Fibroblast of skin of left quadriceps (primary cell): ENCODE results near the gene ELAVL3.
"Not testable (repeated sequence)": the region's sequence is repeated elsewhere in the genome, so short reads cannot be mapped to it uniquely, and the experiment has no call there.

ENCODE experiments used
- DNase-seq, 2 experiments: peaks; one replicate each; pipeline ENCODE4 v3.0.0-alpha.2; 2013; ENCODE audit warnings: low read depth in 2 of 2

Gene ELAVL3

DNA sequence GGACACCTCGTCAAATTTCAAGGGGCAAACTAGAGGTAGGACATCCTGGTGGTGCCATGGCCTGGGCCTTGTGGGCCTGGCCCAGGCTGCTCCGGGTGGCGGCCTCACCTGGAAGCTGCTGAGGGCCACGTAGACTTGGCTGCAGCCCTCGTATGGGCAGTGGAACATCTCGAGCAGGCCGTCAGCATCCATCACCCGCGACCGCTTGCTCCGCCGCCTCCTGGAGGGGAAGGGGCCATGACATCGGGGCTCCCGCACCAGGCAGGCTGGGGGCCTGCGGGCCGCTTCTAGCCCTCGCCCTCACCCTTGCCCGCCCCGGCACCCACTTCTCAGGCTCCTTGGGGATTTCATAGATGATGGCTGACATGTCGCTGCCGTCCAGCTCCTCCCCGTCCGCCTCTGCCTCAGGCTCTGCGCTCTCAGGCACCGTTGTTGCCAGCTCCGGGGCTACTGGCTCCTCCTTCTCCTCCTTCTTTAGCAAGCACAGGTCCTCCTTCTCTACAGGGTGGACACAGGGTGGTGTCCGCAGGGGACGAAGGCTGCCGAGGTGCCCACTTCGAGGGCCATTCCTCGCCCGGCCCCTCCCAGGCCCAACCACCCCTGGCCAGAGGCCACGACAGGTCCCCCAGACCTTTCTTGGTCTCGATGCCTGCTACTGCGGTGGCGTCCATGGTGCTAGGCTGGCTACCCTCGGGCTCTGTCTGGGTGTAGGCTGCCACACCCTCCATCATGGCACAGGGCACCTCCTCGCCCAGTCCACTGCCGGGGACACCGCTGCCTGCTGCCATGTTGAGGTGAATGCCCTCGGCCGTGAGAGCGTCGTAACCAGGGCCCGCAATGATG, 6.0 kb upstream of the ELAVL3 start:
- DNase-seq = no peak

DNA sequence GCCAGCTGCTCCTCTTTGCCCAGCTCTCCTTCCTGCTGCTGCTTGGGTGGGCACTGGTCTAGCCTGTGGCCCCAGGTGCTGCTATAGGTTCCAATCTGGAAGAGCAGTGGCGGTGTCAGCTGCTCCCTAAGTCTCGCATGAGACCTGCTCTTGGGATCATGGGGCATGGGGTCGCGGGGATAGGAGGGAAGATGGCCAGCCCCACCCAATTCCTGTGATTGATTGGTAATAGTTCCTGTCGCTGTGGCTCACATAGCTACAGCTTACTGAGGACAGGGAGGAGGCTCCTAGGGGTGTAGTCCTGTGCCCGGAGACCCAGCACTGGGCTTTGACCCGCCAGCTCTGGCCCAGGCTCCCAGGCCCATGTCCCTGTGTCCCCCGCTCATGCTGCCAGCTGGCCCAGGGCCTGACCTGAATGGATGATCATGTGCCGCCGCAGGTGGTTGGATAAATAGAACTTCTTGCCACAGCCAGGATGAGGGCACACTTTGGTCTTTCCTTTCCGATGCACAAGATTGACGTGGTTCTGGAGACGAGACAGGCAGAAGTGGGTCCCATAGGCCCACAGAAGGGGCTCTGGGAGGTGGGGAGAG, 4.5 kb upstream of the ELAVL3 start:
- no peak for DNase-seq

DNA sequence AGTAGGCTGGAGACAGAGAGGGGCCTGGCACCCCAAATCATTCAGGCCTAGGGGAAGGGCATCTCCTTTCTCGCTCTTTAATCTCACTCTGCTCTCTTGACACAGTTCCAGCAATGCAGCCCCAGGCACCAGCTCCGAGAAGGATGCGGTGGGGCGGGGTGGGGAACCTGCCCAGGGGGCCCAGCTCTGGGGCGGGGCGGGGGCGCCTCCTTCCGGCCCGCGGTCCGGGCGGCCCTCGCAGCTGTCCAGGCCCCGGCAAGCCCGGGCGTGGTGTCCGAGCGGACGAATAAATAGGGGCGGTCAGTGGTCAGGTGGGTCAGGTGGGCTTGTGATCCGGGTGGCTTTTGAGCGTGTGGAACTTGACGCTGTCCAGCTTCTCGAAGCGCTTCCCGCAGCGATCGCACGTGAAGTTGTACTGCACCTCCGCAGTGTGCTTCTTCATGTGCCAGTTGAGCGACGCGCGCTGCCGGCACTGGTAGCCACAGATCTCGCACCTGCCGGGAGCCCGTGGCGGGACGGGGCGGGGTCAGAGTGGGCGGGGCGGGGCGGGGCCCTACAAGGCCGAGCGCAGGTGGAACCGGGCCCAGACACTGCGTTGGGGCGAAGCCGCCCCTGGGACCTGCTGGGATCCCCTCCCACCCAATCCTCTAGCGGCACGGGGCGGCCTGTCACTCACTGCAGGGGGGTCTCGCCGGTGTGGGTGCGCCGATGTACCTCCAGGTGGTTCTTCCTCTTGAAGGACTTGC, 2.7 kb upstream of the ELAVL3 start:
- DNase-seq = no peak

DNA sequence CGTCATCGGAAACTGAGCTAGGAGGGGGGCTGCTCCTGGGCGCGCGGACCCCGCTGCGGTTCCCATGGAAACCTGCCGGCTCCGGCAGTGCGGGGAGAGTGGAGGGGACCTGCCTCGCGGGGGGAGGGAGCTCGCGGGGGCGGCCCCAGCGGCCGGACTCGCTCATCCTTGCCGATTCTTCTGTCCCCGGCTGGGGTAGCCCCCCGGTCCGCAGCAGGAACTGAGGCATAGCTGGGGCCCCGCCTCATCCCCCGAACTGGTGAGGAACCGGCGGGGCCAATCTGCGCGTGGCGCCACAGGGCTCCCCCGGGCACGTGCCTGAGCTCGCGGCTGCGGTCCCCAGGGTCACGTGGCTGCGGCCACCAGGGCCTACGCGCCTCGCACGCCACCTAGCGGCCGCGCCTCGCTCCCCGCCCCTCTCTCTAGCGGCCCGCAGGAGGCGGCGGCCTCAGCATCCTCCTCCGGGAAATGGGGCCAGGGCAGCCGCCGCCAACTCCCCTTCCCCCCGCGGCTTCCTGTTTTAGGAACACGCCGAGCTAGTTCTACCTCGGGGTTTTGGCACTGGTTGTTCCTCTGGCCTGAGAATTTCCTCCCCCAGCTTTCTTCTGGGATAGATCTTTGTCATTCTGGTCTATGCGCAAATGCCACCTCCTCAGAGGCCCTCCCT, 1.7 kb upstream of the ELAVL3 start:
- DNase-seq = peak in 1 of 2 experiments; percentile 41

DNA sequence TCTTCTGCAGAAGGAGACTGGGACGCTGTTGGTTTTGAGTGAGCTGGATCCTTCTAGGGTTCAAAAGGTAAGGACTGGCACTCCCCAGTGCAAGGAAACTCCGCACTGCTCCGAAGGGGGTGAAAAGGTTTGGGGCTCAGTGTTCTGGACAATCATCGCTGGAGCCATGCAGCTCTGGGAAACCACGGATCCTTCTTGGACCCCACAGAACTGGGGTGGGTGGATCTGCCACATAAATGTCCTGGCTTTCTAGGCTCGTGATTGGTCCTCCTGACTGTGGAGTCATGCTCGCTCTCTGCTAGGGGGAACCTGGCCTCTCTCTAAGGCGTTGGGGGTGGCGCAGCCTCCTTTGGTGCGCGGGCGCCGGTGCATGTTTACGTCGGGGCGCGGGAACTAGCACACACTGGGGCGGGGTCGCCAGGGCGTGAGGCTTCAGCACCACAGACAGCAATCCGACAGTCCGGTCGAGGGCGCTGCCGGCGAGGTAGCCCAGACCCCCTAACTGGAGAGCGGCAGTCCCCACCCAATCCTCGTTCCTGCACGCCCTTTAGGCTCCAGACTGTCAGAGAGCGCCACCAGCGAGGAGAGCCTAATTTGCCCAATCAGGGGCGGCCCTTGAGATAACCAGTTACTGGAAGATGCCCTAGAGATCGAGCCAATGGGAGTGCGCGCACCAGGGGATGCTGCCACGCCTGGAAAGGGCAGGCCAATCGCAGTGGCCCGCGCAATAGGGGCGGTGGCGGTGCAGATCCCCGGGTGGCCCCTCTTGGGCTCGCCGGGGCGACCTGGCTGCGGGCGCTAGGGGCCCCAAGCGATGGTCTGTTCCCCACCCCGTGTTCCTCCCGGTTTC, 913 bp upstream of the ELAVL3 start:
- peak; percentile 59 to 62 for DNase-seq

DNA sequence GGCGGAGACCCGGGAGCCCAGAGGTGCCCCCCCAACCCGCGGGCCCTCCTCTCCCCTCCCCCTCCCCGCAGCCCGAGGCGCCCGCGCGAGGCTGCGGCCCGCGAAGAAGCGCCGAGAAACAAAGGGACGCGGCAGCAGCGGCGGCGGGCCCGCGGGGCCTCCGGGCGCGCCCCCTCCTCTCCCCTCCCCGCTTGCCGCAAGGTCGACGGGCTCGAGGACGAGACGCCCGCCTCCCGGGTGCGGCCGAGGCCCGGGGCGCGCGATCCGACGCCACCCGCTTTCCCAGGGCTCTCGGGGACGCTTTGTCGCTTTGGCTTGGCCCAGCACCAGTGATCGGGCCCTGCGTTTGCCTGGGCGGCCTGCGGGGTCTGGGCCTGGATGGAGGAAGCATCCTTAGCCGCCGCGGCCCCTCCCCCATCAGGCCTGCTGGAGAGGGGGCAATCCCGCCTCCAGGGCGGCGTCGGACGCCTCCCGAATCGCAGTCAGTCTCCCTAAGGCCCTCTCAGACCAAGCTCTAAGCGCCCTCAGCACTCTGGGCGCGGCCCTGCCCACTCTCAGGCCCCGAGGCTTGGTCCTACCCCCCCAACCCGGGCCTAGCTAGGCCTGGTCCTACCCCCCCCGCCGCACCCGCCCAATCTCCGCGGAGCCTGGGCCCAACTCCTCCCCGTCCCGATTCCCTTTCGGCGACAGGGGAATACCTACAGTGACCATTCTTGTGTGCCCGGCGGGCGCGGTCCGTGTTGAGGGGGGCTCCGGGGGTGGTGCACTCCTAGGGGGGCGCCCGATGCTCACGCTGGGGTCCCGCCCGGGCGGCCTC, 740 bp downstream of the ELAVL3 start:
- DNase-seq = no peak

DNA sequence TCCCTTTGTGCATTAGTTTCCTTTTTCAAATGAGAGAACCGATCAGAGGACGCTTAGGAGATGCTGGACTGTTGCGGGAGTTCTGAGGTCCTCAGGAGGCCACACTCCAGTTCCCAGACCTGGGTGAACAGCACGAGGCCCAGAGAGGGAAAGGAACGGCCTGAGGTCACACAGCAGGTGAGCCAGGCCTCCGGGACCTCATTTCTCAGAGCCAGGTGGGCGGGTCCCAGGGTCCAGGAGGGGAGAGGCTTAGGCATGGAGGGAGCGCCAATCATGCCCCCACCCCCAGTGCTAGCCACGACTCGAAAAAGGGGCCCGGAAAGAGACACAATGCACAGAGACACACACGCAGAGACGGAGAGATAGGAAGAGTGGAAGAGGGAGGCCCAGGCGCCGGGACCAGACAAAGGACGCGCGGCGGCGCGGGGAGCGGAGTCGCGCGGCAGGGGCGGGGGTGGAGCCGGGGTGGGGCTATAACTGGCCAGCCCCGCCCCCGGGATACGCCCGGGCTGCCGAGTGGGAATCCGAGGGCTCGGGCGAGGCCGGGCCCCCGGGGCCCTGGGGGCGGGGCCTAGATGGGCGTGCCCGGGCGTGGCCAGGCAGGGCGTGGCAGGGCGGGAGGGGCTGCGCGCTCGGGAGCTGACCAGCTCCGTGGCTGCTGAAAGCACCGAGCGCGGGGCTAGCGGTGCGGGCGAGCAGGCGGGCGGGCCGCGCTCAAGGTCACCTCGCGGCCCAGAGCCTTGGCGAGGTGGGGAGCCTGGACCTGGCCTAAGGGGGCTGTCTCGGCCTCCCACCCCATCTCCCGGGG, 1.6 kb downstream of the ELAVL3 start:
- DNase-seq = no peak

DNA sequence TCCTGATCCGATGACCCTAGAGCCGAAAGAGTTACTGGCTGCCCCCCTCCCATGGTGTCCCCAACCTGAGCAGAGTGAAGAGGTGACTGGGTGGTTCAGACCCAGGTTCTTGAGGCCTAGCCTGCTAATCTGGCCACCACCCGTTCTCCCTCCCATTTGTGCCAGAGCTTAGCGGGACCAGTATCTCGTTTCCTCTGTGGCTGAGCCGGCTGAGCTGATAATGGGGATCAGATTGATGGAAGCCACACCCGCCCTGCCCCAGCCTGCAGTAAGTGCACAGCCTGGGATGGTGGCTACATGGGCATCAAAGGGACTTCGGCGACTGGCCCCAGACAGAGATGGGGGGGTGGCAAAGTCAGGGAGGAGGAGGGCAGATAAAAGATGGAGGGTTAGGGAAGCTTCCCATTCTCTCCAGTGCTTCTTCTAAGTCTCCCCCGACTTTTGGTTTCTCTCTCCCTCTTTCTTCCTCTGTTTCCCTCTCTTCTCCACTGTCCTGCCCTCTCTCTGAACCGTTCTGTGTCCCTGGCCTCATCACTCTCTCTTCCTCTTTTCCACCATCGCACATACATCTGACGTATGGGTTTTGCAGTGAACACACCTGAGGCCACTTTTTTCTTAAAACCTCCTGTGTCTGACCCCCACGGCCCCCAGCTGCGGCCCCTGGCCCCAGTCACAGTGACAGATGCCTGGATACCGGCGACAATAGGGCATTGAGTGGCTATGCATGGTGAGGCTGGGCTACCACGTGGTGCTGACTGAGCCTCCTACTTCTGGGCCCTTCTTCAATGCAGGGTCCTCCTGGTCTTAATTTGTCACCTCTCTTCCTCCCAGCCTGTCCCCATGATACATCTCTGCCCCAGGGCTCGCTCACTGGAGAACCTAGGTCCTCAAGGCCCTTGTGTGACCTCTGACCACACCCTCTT, 2.4 kb downstream of the ELAVL3 start:
- no peak for DNase-seq

DNA sequence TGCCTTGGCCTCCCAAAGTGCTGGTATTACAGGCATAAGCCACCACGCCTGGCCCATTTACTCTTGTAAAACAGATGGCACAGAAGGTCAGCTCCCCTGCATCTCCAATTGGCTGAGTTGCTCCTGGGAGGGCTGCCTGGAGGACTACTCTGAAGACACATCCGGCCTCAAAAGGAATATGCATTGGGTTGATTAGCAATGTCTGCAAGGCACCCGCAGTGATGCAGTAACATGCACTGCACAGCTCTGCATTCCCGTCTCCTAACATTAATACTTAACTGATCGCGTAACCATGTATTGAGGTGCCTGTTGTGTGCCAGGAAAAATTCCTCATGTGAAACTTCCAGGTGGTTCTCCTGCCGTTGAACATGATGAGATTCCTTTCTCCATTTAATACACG, 5.0 kb downstream of the ELAVL3 start:
- no peak for DNase-seq

DNA sequence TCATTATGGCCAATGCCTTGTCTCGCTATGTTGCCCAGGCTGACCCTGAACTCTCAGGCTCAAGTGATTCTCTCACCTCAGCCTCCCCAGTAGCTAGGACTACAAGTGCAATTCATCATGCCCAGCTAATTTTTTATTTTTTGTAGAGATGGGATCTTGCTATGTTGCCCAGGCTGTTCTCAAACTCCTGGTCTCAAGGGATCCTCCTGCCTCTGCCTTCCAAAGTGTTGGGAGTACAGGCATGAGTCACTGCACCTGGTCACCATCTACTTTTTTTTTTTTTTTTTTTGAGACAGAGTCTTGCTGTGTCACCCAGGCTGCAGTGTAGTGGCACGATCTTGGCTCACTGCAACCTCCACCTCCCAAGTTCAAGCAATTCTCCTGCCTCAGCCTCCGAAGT, 5.5 kb downstream of the ELAVL3 start:
- not testable (repeated sequence) for DNase-seq

DNA sequence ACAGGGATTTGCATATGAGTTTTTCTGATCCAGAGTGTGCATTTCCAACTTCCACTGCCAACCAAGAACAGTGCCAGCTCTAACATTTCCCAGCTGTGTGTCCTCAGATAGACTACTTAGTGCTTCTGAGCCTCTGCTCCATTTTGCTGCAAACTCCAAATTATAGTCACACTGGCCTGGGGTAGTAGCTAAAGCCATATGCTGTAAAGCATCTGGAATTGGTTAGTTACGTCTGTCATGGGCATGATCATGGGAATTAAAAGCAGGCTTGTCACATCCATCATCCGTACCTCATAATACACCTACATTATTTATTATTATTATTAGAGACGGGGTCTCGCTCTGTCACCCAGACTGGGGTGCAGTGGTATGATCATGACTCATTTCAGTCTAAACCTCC, 7.1 kb downstream of the ELAVL3 start:
- DNase-seq = no peak

DNA sequence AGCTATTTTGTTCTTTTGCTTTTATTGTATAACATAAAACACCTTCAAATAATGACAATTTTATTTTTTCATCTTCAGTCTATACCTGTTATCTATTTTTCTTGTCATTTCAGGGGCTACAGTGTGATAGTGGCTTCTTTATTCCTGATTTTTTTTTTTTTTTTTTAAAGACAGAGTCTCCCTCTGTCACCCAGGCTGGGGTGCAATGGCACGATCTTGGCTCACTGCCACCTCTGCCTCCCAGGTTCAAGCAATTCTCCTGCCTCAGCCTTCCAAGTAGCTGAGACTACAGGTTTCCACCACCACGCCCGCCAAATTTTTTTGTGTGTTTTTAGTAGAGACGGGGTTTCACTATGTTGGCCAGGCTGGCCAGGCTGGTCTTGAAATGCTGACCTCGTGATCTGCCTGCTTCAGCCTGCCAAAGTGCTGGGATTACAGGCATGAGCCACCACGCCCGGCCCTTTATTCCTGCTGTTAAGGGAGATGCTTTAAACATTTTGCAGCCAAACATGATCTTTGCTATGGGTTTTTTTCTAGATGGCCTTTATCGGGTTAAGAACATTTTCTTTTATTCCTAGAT, 12.5 kb downstream of the ELAVL3 start:
- DNase-seq = not testable (repeated sequence)

DNA sequence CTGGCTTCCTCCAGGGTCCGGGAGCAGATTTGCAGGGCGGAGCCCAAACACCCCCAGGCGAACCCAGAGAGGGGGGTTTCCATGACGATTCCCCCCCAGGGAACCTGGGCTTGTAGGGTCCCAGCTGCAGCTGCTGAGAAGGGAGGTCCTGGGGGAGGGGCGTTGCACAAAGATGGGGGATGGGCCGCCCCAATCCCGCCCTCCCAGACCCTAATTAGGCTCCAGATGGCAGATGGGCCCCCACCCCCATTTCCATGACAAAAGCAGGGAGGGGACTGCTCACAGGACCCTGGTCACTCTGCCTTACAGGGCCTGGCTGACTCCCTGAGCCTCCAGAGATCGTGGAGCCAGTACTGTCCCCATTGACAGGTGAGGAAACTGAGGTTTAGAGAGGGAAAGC, 15.2 kb downstream of the ELAVL3 start:
- DNase-seq = no peak

DNA sequence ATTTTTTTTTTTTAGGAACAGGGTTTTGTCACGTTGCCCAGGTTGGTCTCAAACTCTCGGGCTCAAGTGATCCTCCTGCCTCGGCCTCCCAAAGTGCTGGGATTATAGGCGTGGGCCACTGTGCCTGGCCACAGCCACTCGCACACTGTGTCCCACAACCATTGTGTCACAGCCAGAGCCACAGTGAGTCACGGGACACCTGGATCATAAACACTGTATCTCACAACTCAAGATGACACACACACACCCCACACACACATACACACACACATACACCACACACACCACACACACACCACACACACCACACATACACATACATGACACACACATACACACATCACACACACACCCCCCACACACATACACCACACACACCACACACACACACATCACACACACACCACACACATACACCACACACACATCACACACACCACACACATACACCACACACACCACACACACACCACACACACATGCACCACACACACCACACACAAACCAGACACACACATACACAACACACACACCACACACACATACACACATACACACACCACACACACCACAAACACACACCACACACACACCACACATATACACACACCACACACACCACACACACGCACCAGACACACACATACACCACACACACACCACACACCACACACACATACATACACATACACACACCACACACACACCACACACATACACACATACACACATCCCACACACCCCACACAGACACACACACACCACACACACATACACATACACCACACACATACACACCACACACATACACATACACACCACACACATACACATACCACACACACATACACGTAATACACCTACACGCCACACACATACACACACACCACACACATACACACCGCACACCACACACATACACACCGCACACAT, 16.2 kb downstream of the ELAVL3 start:
- DNase-seq = no peak

DNA sequence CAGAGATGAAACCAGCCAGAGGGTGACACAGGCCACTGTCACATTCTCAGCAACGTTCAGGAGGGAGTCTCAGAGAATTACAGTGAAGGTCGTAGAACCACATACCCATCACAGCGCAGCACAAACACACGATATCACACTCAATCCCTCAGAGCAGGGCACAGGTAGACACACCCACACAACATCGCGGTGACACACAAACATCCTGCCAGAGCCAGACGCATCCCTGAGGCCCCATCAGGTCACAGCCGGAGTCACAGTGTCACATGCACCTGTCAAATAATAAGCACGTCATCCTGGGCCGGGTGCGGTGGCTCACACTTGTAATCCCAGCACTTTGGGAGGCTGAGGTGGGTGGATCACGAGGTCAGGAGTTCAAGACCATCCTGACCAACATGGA, 17.5 kb downstream of the ELAVL3 start:
- no peak for DNase-seq

DNA sequence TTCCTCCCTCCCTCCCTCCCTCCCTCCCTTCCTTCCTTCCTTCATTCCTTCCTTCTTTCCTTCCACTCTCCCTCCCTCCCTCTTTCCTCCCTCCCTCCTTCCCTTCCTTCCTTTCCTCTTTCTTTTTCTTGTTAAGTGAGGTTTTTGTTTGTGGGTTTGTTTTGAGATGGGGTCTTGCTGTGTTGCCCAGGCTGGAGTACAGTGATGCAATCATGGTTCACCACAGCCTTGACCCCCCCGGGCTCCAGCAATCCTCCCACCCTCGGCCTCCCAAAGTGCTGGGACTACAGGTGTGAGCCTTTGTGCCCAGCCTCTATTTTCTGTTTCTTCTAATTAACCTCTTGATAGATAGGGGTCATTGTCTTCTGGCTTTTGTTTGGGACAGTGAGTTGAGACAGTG, 19.4 kb downstream of the ELAVL3 start:
- no peak for DNase-seq

DNA sequence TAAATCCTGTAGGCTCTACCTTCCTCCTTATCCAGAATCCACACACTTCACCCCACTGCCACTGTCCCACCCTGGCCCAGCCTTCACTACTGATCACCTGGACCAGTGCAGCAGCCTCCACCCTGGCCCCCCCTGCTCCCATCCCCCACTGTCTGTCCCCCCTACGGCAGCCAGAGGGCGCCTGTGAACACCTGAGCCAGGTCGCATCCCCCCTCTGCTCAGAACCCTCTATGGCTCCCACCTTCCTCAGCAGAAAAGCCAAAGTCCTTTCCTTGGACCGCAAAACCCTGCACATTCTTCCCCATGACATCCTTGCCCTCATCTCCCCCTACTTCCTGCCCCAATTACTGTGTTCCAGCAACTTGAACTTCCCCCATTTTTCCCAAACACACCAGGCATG, 20.6 kb downstream of the ELAVL3 start:
- DNase-seq = no peak
